Ascending aorta (tissue), 2 donors: Measurements from ENCODE around the gene TAAR5. TPM values are rescaled to one million over a fixed set of nuclear protein-coding genes. Genes with fewer than 3 reads are reported as not detected.
"Not testable (repeated sequence)": the region's sequence is repeated elsewhere in the genome, so short reads cannot be mapped to it uniquely, and the experiment has no call there.

Source experiments
- DNase-seq, 2 donors: peaks; one replicate each; pipeline ENCODE4 v3.0.0-alpha.2; 2019; ENCODE audit warnings: low spot score in 2 of 2
- H3K27ac ChIP-seq, 2 donors: fragments of 200-600 bp; sonication (generic); one replicate each; pipeline ENCODE4 v1.5.1; 2016 to 2017; ENCODE audit warnings: mild to moderate bottlenecking in 1 of 2
- H3K27me3 ChIP-seq: fragments of 200-600 bp; sonication (generic); one replicate; pipeline ENCODE4 v1.5.1; 2017
- H3K36me3 ChIP-seq, 2 donors: fragments of 200-600 bp; sonication (generic); one replicate each; pipeline ENCODE4 v1.5.1; 2016
- H3K4me1 ChIP-seq, 2 donors: fragments of 200-600 bp; sonication (generic); one replicate each; pipeline ENCODE4 v1.5.1; 2016 to 2017; ENCODE audit warnings: mild to moderate bottlenecking in 1 of 2
- H3K4me3 ChIP-seq, 2 donors: fragments of 200-600 bp; sonication (generic); one replicate each; pipeline ENCODE4 v1.5.1; 2016 to 2017; ENCODE audit warnings: mild to moderate bottlenecking in 1 of 2
- H3K9me3 ChIP-seq, 2 donors: fragments of 200-600 bp; sonication (generic); one replicate each; pipeline ENCODE4 v1.5.1; 2016
- CTCF ChIP-seq, 3 experiments: fragments of 200-600 bp in 2 of 3; fragments of 450-650 bp in 1 of 3; sonication (generic) in 2 of 3; IDR thresholded peaks; one replicate each; pipeline ENCODE4 v1.5.1; 2016 to 2019; ENCODE audit warnings: antibody characterized with exemption in 3 of 3, mild to moderate bottlenecking in 1 of 3, moderate library complexity in 1 of 3
- intact Hi-C: fragments of 100-400 bp; cut with DNase I; formaldehyde crosslinking; loops from one replicate; pipeline ENCODE4 v1.15.1; 2023
- total RNA-seq: library from RNA; depleted of rRNA; stranded (reverse); fragments of >200 nt; gene quantifications from one replicate; pipeline ENCODE4 v1.1.0, GENCODE V29; 2016

The TAAR5 gene
- not detected for total RNA-seq

DNA sequence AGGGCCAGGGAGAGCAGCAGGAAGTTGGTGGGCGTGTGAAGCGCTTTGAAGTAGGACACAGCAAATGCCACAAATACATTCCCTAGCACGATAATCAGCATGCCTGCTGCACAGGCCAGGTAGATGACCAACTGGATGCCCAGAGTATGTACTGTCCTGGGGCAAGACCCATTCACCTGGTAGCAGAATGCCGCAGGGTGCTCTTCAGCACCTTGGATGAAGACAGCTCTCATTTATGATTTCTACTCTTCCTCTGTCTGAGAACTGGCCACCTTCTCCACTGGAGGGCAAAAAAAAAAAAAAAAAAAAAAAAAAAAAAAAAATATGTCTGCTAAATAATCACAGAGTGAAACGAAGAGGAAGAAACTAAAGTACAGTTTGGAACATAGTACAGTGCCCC lies at the start of gene TAAR5:
Gene TAAR5 (minus strand): TSS at position 288 of the 400 bp plus-strand sequence. CDS start 55 bp downstream, at position 233.
- no peak within 1 kb of the TSS for H3K4me3 ChIP-seq
- H3K27ac ChIP-seq: no peak within 1 kb of the TSS
- TF ChIP-seq CTCF (IDR thresholded peaks at IDR 0.05): no peak
- H3K36me3 ChIP-seq: no peaks in the 10 kb centered on the region
- intact Hi-C loops: no loop called here
- no peaks in the 10 kb centered on the region for H3K9me3 ChIP-seq
- no peaks in the 10 kb centered on the region for H3K4me1 ChIP-seq
- DNase-seq: no peak
- H3K27me3 ChIP-seq: no peaks in the 10 kb centered on the region

DNA sequence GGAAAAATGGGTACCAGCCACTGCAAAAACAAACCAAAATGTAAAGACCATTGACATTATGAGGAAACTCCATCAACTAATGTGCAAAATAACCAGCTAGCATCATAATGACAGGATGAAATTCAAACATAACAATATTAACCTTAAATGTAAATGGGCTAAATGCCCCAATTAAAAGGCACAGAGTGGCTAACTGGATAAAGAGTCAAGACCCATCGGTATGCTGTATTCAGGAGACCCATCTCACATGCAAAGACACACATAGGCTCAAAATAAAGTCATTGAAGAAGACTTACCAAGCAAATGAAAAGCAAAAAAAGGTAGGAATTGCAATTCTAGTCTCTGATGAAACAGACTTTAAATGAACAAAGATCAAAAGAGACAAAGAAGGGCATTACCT lies 47.6 kb upstream of the TAAR5 start:
- H3K36me3 ChIP-seq, H3K9me3 ChIP-seq, H3K4me1 ChIP-seq, DNase-seq, H3K27ac ChIP-seq, intact Hi-C loops, H3K4me3 ChIP-seq, H3K27me3 ChIP-seq: not testable (repeated sequence)

DNA sequence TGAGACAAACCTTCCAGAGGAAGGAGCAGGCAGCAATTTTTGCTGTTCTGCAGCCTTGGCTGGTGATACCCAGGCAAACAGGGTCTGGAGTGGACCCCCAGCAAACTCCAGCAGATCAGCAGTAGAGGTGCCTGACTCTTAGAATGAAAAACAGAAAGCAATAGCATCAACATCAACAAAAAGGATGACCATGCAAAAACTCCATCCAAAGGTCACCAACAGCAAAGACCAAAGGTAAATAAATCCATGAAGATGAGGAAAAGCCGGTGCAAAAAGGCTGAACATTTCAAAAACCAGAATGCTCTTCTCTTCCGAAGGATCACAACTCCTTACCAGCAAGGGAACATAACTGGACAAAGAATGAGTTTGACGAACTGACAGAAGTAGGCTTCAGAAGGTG lies 46.4 kb upstream of the TAAR5 start:
- H3K4me3 ChIP-seq, H3K4me1 ChIP-seq, H3K27me3 ChIP-seq, H3K36me3 ChIP-seq, DNase-seq, H3K9me3 ChIP-seq, H3K27ac ChIP-seq, intact Hi-C loops: not testable (repeated sequence)

GRCh38 chr6:132635288-132635687 lies 45.7 kb upstream of the TAAR5 start:
- H3K36me3 ChIP-seq, intact Hi-C loops, H3K4me3 ChIP-seq, H3K27me3 ChIP-seq, DNase-seq, H3K9me3 ChIP-seq, H3K27ac ChIP-seq, H3K4me1 ChIP-seq: not testable (repeated sequence)

- H3K27me3 ChIP-seq: no peaks in the 10 kb centered on the region
- intact Hi-C loops: no loop called here
- H3K4me1 ChIP-seq: no peaks in the 10 kb centered on the region
- H3K9me3 ChIP-seq: peaks cover 0 to 3% of the 10 kb centered on the region in 2 donors
- no peak for TF ChIP-seq CTCF (IDR thresholded peaks at IDR 0.05)
- no peak overlapping the region for H3K27ac ChIP-seq
- no peaks in the 10 kb centered on the region for H3K36me3 ChIP-seq
- no peak overlapping the region for H3K4me3 ChIP-seq
- no peak for DNase-seq
Measured at GRCh38 chr6:132634796-132635195, 45.3 kb upstream of the TAAR5 start.

GRCh38 chr6:132633362-132633761 lies 43.8 kb upstream of the TAAR5 start:
- H3K36me3 ChIP-seq: no peaks in the 10 kb centered on the region
- H3K4me3 ChIP-seq: no peak overlapping the region
- no peaks in the 10 kb centered on the region for H3K4me1 ChIP-seq
- no peak for DNase-seq
- TF ChIP-seq CTCF (IDR thresholded peaks at IDR 0.05): no peak
- peaks cover 0 to 3% of the 10 kb centered on the region in 2 donors for H3K9me3 ChIP-seq
- no peak overlapping the region for H3K27ac ChIP-seq
- H3K27me3 ChIP-seq: no peaks in the 10 kb centered on the region
- intact Hi-C loops: no loop called here

DNA sequence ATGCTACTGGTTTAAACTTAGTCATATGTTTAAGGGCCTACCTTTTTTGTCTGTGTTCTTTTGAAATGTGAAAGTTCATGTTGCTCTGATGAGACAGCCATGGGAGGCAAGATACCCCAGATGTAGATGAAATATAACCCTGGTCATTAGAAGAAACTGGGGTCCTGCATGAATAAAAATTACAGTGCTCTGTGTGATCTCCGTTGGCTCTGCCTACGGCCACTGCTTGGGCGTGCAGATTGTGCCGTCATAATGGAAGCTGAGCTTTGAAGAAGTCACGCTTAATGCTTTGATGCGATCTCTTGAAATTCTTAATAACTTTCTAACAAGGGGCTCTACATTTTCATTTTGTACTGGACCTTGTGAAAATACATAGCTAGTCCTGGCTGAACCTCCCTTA lies 34.6 kb upstream of the TAAR5 start, which contains the start of gene TAAR2:
Gene TAAR2 (minus strand): TSS at position 101 of the 400 bp plus-strand sequence. CDS start 0 bp downstream, at position 101.
- no peaks in the 10 kb centered on the region for H3K36me3 ChIP-seq
- TF ChIP-seq CTCF (IDR thresholded peaks at IDR 0.05): no peak
- intact Hi-C loops: no loop called here
- no peak for DNase-seq
- no peak within 1 kb of the TSS for H3K27ac ChIP-seq
- no peaks in the 10 kb centered on the region for H3K4me1 ChIP-seq
- H3K27me3 ChIP-seq: no peaks in the 10 kb centered on the region
- peaks cover 0 to 4% of the 10 kb centered on the region in 2 donors for H3K9me3 ChIP-seq
- H3K4me3 ChIP-seq: no peak within 1 kb of the TSS
